Measurements from ENCODE around the gene STX11. TPM values are rescaled to one million over a fixed set of nuclear protein-coding genes. Genes with fewer than 3 reads are reported as not detected.

STX11 gene
- total and polyA plus RNA-seq, 2 experiments from 2014 or later = 0.98 to 1.6 TPM

DNA sequence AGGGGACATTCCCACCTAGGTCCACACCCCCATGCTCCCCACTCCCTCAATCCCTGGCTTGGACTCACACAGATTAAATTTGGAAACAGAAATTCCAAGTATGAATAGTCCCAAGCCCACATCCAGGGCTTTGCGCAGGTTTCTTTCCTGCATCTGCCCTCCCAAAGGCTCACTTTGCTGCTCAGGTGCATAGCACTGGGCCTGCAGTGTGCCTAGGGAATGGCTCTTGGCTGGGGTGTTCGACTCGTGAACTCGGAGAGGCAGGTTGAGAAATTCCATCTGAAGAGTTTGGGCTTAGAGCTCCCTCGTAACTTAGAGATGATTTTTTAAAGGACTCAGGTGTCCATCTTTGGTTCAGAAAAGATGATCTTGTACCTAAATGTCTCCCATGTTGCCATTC, 40.1 kb upstream of the STX11 start:
- TF ChIP-seq, protein P1, sequence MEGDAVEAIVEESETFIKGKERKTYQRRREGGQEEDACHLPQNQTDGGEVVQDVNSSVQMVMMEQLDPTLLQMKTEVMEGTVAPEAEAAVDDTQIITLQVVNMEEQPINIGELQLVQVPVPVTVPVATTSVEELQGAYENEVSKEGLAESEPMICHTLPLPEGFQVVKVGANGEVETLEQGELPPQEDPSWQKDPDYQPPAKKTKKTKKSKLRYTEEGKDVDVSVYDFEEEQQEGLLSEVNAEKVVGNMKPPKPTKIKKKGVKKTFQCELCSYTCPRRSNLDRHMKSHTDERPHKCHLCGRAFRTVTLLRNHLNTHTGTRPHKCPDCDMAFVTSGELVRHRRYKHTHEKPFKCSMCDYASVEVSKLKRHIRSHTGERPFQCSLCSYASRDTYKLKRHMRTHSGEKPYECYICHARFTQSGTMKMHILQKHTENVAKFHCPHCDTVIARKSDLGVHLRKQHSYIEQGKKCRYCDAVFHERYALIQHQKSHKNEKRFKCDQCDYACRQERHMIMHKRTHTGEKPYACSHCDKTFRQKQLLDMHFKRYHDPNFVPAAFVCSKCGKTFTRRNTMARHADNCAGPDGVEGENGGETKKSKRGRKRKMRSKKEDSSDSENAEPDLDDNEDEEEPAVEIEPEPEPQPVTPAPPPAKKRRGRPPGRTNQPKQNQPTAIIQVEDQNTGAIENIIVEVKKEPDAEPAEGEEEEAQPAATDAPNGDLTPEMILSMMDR (IDR thresholded peaks at IDR 0.05; ENCODE audit: low read depth, low read length) = no peak
- peaks cover 2% of the 10 kb centered on the region for H3K4me1 ChIP-seq (ENCODE audit: low read depth)
- no peaks in the 10 kb centered on the region for H3K27me3 ChIP-seq
- no peak overlapping the region for H3K4me3 ChIP-seq
- DNase-seq (ENCODE audit: low read depth in 1 of 2, low spot score in 1 of 2) = no peak
- no peaks in the 10 kb centered on the region for H3K36me3 ChIP-seq
- no peaks in the 10 kb centered on the region for H3K9me3 ChIP-seq (ENCODE audit: low read depth)
- no peak overlapping the region for H3K27ac ChIP-seq

- no peak overlapping the region for H3K27ac ChIP-seq
- no peak overlapping the region for H3K4me3 ChIP-seq
- H3K27me3 ChIP-seq = no peaks in the 10 kb centered on the region
- no peaks in the 10 kb centered on the region for H3K9me3 ChIP-seq (ENCODE audit: low read depth)
- DNase-seq (ENCODE audit: low read depth in 1 of 2, low spot score in 1 of 2) = no peak
- H3K36me3 ChIP-seq = no peaks in the 10 kb centered on the region
- TF ChIP-seq, protein P1 (IDR thresholded peaks at IDR 0.05; ENCODE audit: low read depth, low read length) = no peak
- H3K4me1 ChIP-seq (ENCODE audit: low read depth) = no peaks in the 10 kb centered on the region
Observed at GRCh38 chr6:144113366-144113765, 37.0 kb upstream of the STX11 start.

DNA sequence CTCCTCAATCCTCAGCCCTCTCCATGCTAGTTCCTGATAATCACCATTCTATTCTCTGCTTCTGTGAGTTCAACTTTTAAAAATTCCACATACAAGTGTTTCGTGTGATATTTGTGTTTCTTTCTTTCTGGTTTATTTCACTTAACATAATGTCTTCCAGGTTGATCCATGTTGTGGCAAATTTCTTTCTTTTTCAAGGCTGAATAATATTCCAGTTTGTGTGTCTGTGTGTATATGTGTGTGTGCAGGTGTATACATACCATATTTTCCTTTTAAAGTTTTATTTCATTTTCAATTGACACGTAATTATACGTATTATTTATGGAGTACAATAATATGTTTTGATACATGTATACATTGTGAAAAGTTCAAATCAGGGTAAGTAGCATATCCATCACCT, 35.1 kb upstream of the STX11 start:
- Histone ChIP-seq H3K4me3 (no peak overlapping the region), H3K4me1 (ENCODE audit: low read depth) (no peaks in the 10 kb centered on the region), H3K27ac (no peak overlapping the region), H3K9me3 (ENCODE audit: low read depth) (no peaks in the 10 kb centered on the region), H3K36me3 (no peaks in the 10 kb centered on the region), H3K27me3 (no peaks in the 10 kb centered on the region)
- TF ChIP-seq, protein P1 (IDR thresholded peaks at IDR 0.05; ENCODE audit: low read depth, low read length) = no peak
- no peak for DNase-seq (ENCODE audit: low read depth in 1 of 2, low spot score in 1 of 2)

DNA sequence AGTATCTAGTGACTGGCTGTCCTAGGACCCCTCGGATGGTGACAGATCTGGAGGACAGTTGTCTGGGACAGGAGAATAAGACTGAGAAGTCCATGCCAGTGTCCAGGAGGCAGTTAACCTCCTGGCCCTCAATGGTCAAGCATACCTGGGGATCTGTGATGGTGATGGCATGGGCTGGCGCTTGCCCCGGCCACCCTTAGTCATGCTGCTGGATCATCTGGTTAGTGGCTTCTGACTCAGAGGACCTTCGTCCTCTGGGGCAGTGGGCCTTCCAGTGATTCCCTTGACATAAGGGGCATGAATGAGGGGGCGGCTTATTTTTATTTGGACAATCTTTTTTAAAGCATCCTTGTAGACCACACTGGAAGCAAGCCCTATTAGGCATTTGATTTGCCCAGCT, 30.9 kb upstream of the STX11 start:
- TF ChIP-seq, protein P1 (IDR thresholded peaks at IDR 0.05; ENCODE audit: low read depth, low read length) = no peak
- no peaks in the 10 kb centered on the region for H3K36me3 ChIP-seq
- no peak for DNase-seq (ENCODE audit: low read depth in 1 of 2, low spot score in 1 of 2)
- no peaks in the 10 kb centered on the region for H3K4me1 ChIP-seq (ENCODE audit: low read depth)
- H3K9me3 ChIP-seq (ENCODE audit: low read depth) = no peaks in the 10 kb centered on the region
- H3K4me3 ChIP-seq = no peak overlapping the region
- no peaks in the 10 kb centered on the region for H3K27me3 ChIP-seq
- no peak overlapping the region for H3K27ac ChIP-seq

DNA sequence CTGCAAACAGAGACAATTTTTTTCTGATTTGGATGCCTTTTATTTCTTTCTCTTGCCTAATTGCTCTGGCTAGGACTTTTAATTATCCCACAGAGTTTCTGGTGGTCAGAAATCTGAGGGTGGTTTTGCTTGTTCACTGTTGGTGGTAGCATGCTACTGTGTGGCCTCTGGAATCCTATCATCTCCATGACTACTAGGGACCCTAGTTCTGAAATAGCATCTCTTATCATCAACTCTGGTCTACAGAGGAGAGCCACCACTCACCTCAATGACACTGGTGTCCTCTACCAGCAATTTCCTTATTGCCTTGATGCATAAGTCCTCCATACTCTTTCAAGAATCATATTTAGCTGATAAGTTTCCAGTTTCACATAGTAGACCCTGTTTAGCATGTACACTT, 27.5 kb upstream of the STX11 start:
- DNase-seq (ENCODE audit: low read depth in 1 of 2, low spot score in 1 of 2) = no peak
- H3K9me3 ChIP-seq (ENCODE audit: low read depth) = no peaks in the 10 kb centered on the region
- no peaks in the 10 kb centered on the region for H3K4me1 ChIP-seq (ENCODE audit: low read depth)
- H3K27ac ChIP-seq = no peak overlapping the region
- H3K4me3 ChIP-seq = no peak overlapping the region
- TF ChIP-seq, protein P1 (IDR thresholded peaks at IDR 0.05; ENCODE audit: low read depth, low read length) = no peak
- no peaks in the 10 kb centered on the region for H3K36me3 ChIP-seq
- H3K27me3 ChIP-seq = no peaks in the 10 kb centered on the region

GRCh38 chr6:144123421-144123820, 26.9 kb upstream of the STX11 start:
- no peaks in the 10 kb centered on the region for H3K27me3 ChIP-seq
- H3K36me3 ChIP-seq = no peaks in the 10 kb centered on the region
- H3K27ac ChIP-seq = no peak overlapping the region

More at GRCh38 chr6:144123421-144123820, 26.9 kb upstream of the STX11 start:
- Histone ChIP-seq H3K4me3 (no peak overlapping the region), H3K9me3 (ENCODE audit: low read depth) (no peaks in the 10 kb centered on the region), H3K4me1 (ENCODE audit: low read depth) (no peaks in the 10 kb centered on the region)
- TF ChIP-seq, protein P1 (IDR thresholded peaks at IDR 0.05; ENCODE audit: low read depth, low read length) = no peak
- DNase-seq (ENCODE audit: low read depth in 1 of 2, low spot score in 1 of 2) = no peak

Data from cardiac muscle cell (in vitro differentiated cells and primary cell).